HCT116 (cell line): ENCODE results near the gene ANKRD2. TPM values are rescaled to one million over a fixed set of nuclear protein-coding genes. Genes with fewer than 3 reads are reported as not detected.
"Not testable (repeated sequence)": the region's sequence is repeated elsewhere in the genome, so short reads cannot be mapped to it uniquely, and the experiment has no call there.

Source experiments
- ATAC-seq: fragments of 200-7000 bp; cut with Tn5 transposase; 2 replicates; pipeline ENCODE4 v1.9.1; 2020; ENCODE audit warnings: mild to moderate bottlenecking, moderate library complexity
- BruUV-seq: library from RNA; stranded (reverse); fragments of 400-500 nt; replicated peaks from 2 replicates; lab custom pipeline; 2021; lab: Mats Ljungman, UMichigan
- CTCF ChIA-PET: fragments of 300-600 bp; sonication (Branson Sonifier 250); formaldehyde crosslinking; loops from one replicate; lab custom pipeline; 2021; ENCODE audit warnings: antibody characterized with exemption; lab: Charles Lee
- POLR2A ChIA-PET: fragments of 300-600, 350-600 bp; sonication (Branson Sonifier 250); formaldehyde crosslinking; loops from one replicate; lab custom pipeline; 2021; ENCODE audit warnings: antibody characterized with exemption; lab: Charles Lee
- RAD21 ChIA-PET, 2 experiments: fragments of 300-600 bp; sonication (Branson Sonifier 250); formaldehyde crosslinking; loops; one replicate each; lab custom pipeline; 2023; ENCODE audit warnings: low total read pairs in 2 of 2; ENCODE audit not compliant: uncharacterized antibody in 2 of 2, unreplicated experiment in 2 of 2, low non-redundant PET in 1 of 2; lab: Charles Lee
- DNase-seq: peaks from one replicate; pipeline ENCODE4 v3.0.0-alpha.2; 2010; ENCODE audit warnings: low read depth, low spot score
- H2AFZ ChIP-seq: fragments of 200-600 bp; shearing (Covaris generic), sonication (generic); 2 replicates; pipeline ENCODE4 v1.6.1; 2017; ENCODE audit warnings: low read depth, mixed run types, mixed read lengths, antibody characterized with exemption, low read length; ENCODE audit not compliant: poor library complexity, severe bottlenecking
- H3K27ac ChIP-seq: 2 replicates; pipeline ENCODE4 v1.5.1; 2012; ENCODE audit warnings: low read depth, low read length
- H3K27me3 ChIP-seq: fragments of 200-600 bp; sonication (generic); 2 replicates; pipeline ENCODE4 v1.6.1; 2016; ENCODE audit warnings: mixed run types, low read length, mixed read lengths; ENCODE audit not compliant: insufficient read depth
- H3K36me3 ChIP-seq, 2 experiments: fragments of 200-500 bp in 1 of 2; fragments of 200-600 bp in 1 of 2; sonication (Bioruptor generic) in 1 of 2; sonication (generic) in 1 of 2; 2 replicates each; pipeline versions ENCODE4 v1.5.1 to v1.6.1; 2014 to 2016; ENCODE audit warnings: low read length in 2 of 2, inconsistent platforms in 1 of 2, mixed read lengths in 1 of 2, mixed run types in 1 of 2; ENCODE audit not compliant: insufficient read depth in 2 of 2, control insufficient read depth in 1 of 2
- H3K4me1 ChIP-seq, 2 experiments: fragments of 200-600 bp in 1 of 2; sonication (generic) in 1 of 2; 2 replicates each; pipeline versions ENCODE4 v1.5.1 to v1.6.1; 2012 to 2017; ENCODE audit warnings: low read length in 2 of 2, inconsistent platforms in 1 of 2, mild to moderate bottlenecking in 1 of 2, mixed read lengths in 1 of 2, mixed run types in 1 of 2, moderate library complexity in 1 of 2; ENCODE audit not compliant: insufficient read depth in 2 of 2, control insufficient read depth in 1 of 2
- H3K4me2 ChIP-seq: fragments of 200-600 bp; sonication (generic); 2 replicates; pipeline ENCODE4 v1.6.1; 2017; ENCODE audit warnings: mixed run types, low read length, mixed read lengths
- H3K4me3 ChIP-seq, 2 experiments: fragments of 200-600 bp in 1 of 2; sonication (generic) in 1 of 2; replicated peaks in 1 of 2; 2 replicates each; pipeline ENCODE4 v1.5.1; 2011 to 2016; ENCODE audit warnings: low read length in 2 of 2, control low read depth in 1 of 2, low read depth in 1 of 2, mild to moderate bottlenecking in 1 of 2, mixed read lengths in 1 of 2, mixed run types in 1 of 2
- H3K79me2 ChIP-seq: fragments of 200-600 bp; sonication (generic); 2 replicates; pipeline ENCODE4 v1.6.1; 2017; ENCODE audit warnings: mild to moderate bottlenecking, mixed run types, low read length, moderate library complexity, mixed read lengths; ENCODE audit not compliant: insufficient read depth
- H3K9ac ChIP-seq: fragments of 200-600 bp; sonication (generic); 2 replicates; pipeline ENCODE4 v1.6.1; 2016; ENCODE audit warnings: low read length, mixed read lengths
- H3K9me2 ChIP-seq: fragments of 200-600 bp; sonication (generic), shearing (Covaris generic); 2 replicates; pipeline ENCODE4 v1.6.1; 2017; ENCODE audit warnings: mixed run types, mild to moderate bottlenecking, moderate library complexity; ENCODE audit not compliant: insufficient read depth
- H3K9me3 ChIP-seq, 2 experiments: fragments of 200-500 bp in 1 of 2; fragments of 200-600 bp in 1 of 2; sonication (Bioruptor generic) in 1 of 2; sonication (generic) in 1 of 2; 2 replicates each; pipeline ENCODE4 v1.6.1; 2014 to 2017; ENCODE audit warnings: low read length in 2 of 2, mixed read lengths in 2 of 2, inconsistent platforms in 1 of 2, low read depth in 1 of 2, mild to moderate bottlenecking in 1 of 2, mixed run types in 1 of 2, moderate library complexity in 1 of 2; ENCODE audit not compliant: control insufficient read depth in 1 of 2, insufficient read depth in 1 of 2
- H4K20me1 ChIP-seq: fragments of 200-600 bp; sonication (generic), shearing (Covaris generic); 2 replicates; pipeline ENCODE4 v1.6.1; 2017; ENCODE audit warnings: mixed run types, mild to moderate bottlenecking, moderate library complexity; ENCODE audit not compliant: insufficient read depth
- CBX3 ChIP-seq: IDR thresholded peaks from 2 replicates; pipeline ENCODE4 v1.6.1; 2012; ENCODE audit warnings: low read depth
- EGR1 ChIP-seq: IDR thresholded peaks from 2 replicates; pipeline ENCODE4 v1.6.1; 2012; ENCODE audit warnings: low read depth
- ZBTB33 ChIP-seq: IDR thresholded peaks from 2 replicates; pipeline ENCODE4 v1.6.1; 2011; ENCODE audit warnings: mild to moderate bottlenecking, low read length, moderate library complexity; ENCODE audit not compliant: insufficient replicate concordance; ENCODE audit errors: extremely low read depth
- intact Hi-C: fragments of 100-400 bp; cut with micrococcal nuclease; formaldehyde crosslinking; loops from 2 replicates; pipeline ENCODE4 v1.10.0; 2022
- total RNA-seq: library from RNA; stranded (reverse); gene quantifications from one replicate; pipeline ENCODE4 v1.2.1, GENCODE V29; 2021; ENCODE audit not compliant: unreplicated experiment

The ANKRD2 gene
- total RNA-seq, 1 experiment from 2014 or later: 0.15 TPM

GRCh38 chr10:97562329-97562728, 10.2 kb upstream of the ANKRD2 start:
- H3K4me1 ChIP-seq, intact Hi-C loops, H3K4me3 ChIP-seq, ATAC-seq, DNase-seq, H3K9ac ChIP-seq, H2AFZ ChIP-seq, H3K27me3 ChIP-seq, H4K20me1 ChIP-seq, BruUV-seq, H3K36me3 ChIP-seq, POLR2A ChIA-PET, H3K9me2 ChIP-seq, H3K79me2 ChIP-seq, RAD21 ChIA-PET, H3K4me2 ChIP-seq, CTCF ChIA-PET, H3K27ac ChIP-seq: not testable (repeated sequence)
- H3K9me3 ChIP-seq: peaks cover 0 to 15% of the 10 kb centered on the region in 2 experiments; a peak in 1 of 4 replicates
- TF ChIP-seq CBX3: peak; percentile 79

GRCh38 chr10:97563337-97563736, 9.2 kb upstream of the ANKRD2 start:
- H3K4me1 ChIP-seq: no peaks in the 10 kb centered on the region
- H3K36me3 ChIP-seq: no peaks in the 10 kb centered on the region
- H3K4me3 ChIP-seq: no peak overlapping the region
- TF ChIP-seq EGR1: no peak
- no peak for TF ChIP-seq ZBTB33
- BruUV-seq: no TSS peak
- H3K27ac ChIP-seq: no peak overlapping the region
- ChIA-PET CTCF (no interaction called here), POLR2A (no interaction called here), RAD21 (no interaction called here)
- DNase-seq (no peak), ATAC-seq (no peak)
- no peak overlapping the region for H3K4me2 ChIP-seq
- H3K9me3 ChIP-seq: peaks cover 0 to 15% of the 10 kb centered on the region in 2 experiments; a peak in 1 of 4 replicates
- intact Hi-C loops: no loop called here
- no peaks in the 10 kb centered on the region for H3K9me2 ChIP-seq
- no peak overlapping the region for H3K9ac ChIP-seq
- H3K79me2 ChIP-seq: no peaks in the 10 kb centered on the region
- H2AFZ ChIP-seq: no peak overlapping the region
- H4K20me1 ChIP-seq: no peaks in the 10 kb centered on the region
- H3K27me3 ChIP-seq: no peaks in the 10 kb centered on the region
